Esophagus squamous epithelium (tissue), 4 donors: ENCODE measurements around the gene ETV1.

Source experiments
- CTCF ChIP-seq, 6 experiments: fragments of 450-650 bp in 4 of 6; fragments of 200-600 bp in 2 of 6; sonication (generic) in 2 of 6; IDR thresholded peaks; one replicate each; pipeline ENCODE4 v1.5.1; 2016 to 2019; ENCODE audit warnings: antibody characterized with exemption in 6 of 6, mild to moderate bottlenecking in 4 of 6, moderate library complexity in 4 of 6
- POLR2A ChIP-seq, 4 donors: fragments of 450-650 bp; IDR thresholded peaks; one replicate each; pipeline ENCODE4 v1.6.1; 2017; ENCODE audit warnings: antibody characterized with exemption in 4 of 4, mild to moderate bottlenecking in 4 of 4, moderate library complexity in 3 of 4

DNA sequence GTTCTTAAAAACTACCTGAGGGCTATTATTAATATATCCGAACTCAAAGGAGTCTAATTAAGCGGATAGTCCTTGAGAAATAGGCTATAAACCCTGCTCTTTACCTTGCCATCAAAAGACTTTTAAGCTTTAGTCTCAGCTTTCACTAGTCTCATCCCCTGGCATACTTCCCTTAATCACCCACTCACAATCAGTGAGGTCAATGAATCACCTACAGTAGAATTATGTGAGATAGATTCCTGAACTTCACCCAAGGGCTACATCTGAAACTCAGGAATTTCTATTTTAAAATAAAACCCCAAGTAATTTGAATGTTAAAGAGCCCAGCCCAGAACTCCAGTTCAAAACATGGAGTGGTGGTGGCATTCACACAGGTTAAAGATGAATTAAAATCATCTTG, 108.7 kb downstream of the ETV1 start:
- TF ChIP-seq POLR2A (IDR thresholded peaks at IDR 0.05), result no peak
- no peak for TF ChIP-seq CTCF (IDR thresholded peaks at IDR 0.05)
